Kidney epithelial cell (primary cell): Measurements from ENCODE around the gene FBP2. TPM values are rescaled to one million over a fixed set of nuclear protein-coding genes. Genes with fewer than 3 reads are reported as not detected.

ENCODE experiments used
- DNase-seq: peaks from one replicate; pipeline ENCODE4 v3.0.0-alpha.2; 2010; ENCODE audit warnings: low read depth
- H3K27me3 ChIP-seq: 2 replicates; pipeline ENCODE4 v1.6.0; 2011; ENCODE audit warnings: low read length; ENCODE audit not compliant: control insufficient read depth, insufficient read depth
- H3K36me3 ChIP-seq: 2 replicates; pipeline ENCODE4 v1.5.1; 2011; ENCODE audit warnings: low read length; ENCODE audit not compliant: control insufficient read depth, insufficient read depth
- H3K4me3 ChIP-seq: 2 replicates; pipeline ENCODE4 v1.5.1; 2011; ENCODE audit warnings: low read depth, mild to moderate bottlenecking, control low read depth, low read length
- CTCF ChIP-seq: IDR thresholded peaks from 2 replicates; pipeline ENCODE4 v1.5.1; 2011; ENCODE audit warnings: mild to moderate bottlenecking, moderate library complexity, low read length, control low read depth, inconsistent platforms; ENCODE audit not compliant: insufficient read depth, poor library complexity, severe bottlenecking
- total RNA-seq: library from RNA; depleted of rRNA; stranded (reverse); fragments of >200 nt; gene quantifications from 2 replicates; pipeline ENCODE4 v1.2.3, GENCODE V29; 2015

Gene FBP2
- total RNA-seq, 1 donor from 2014 or later: not detected

- DNase-seq: no peak
- H3K4me3 ChIP-seq: no peak overlapping the region
- no peak for TF ChIP-seq CTCF
These were observed 67.4 kb downstream of the FBP2 start for GRCh38 chr9:94526271-94526670.

GRCh38 chr9:94525396-94526035, 68.1 kb downstream of the FBP2 start:
- no peak for TF ChIP-seq CTCF
- no peak overlapping the region for H3K4me3 ChIP-seq
- DNase-seq: no peak

More at GRCh38 chr9:94526271-94526670, 67.4 kb downstream of the FBP2 start:
- Histone ChIP-seq H3K27me3 (no peaks in the 10 kb centered on the region), H3K36me3 (no peaks in the 10 kb centered on the region)

GRCh38 chr9:94517254-94517653, 76.4 kb downstream of the FBP2 start:
- no peaks in the 10 kb centered on the region for H3K36me3 ChIP-seq
- no peaks in the 10 kb centered on the region for H3K27me3 ChIP-seq
- no peak for DNase-seq
- TF ChIP-seq CTCF: no peak
- no peak overlapping the region for H3K4me3 ChIP-seq

More at GRCh38 chr9:94525396-94526035, 68.1 kb downstream of the FBP2 start:
- Histone ChIP-seq H3K36me3 (no peaks in the 10 kb centered on the region), H3K27me3 (no peaks in the 10 kb centered on the region)

- DNase-seq: no peak
- no peak overlapping the region for H3K4me3 ChIP-seq
- no peaks in the 10 kb centered on the region for H3K27me3 ChIP-seq
- no peak for TF ChIP-seq CTCF
- H3K36me3 ChIP-seq: no peaks in the 10 kb centered on the region
These were observed 78.9 kb downstream of the FBP2 start for GRCh38 chr9:94514722-94515121.

GRCh38 chr9:94511955-94512265, 81.7 kb downstream of the FBP2 start:
- H3K27me3 ChIP-seq: no peaks in the 10 kb centered on the region
- DNase-seq: no peak
- H3K4me3 ChIP-seq: no peak overlapping the region
- H3K36me3 ChIP-seq: no peaks in the 10 kb centered on the region
- TF ChIP-seq CTCF: no peak

- TF ChIP-seq CTCF: no peak
- Histone ChIP-seq H3K36me3 (no peaks in the 10 kb centered on the region), H3K27me3 (no peaks in the 10 kb centered on the region), H3K4me3 (no peak overlapping the region)
- no peak for DNase-seq
These were observed 82.3 kb downstream of the FBP2 start for GRCh38 chr9:94511134-94511954.
